GM12878 (cell line): Measurements from ENCODE around the gene MPRIP.
"Not testable (repeated sequence)": the region's sequence is repeated elsewhere in the genome, so short reads cannot be mapped to it uniquely, and the experiment has no call there.

Experiments used
- BMI1 ChIP-seq: fragments of 450-650 bp; IDR thresholded peaks from 2 replicates; pipeline ENCODE4 v1.6.1; 2016; ENCODE audit warnings: mild to moderate bottlenecking, moderate library complexity, borderline replicate concordance
- CEBPB ChIP-seq, 2 experiments: fragments of 150-350 bp in 1 of 2; IDR thresholded peaks; 2 replicates each; pipeline ENCODE4 v1.6.1; 2012 to 2014; ENCODE audit warnings: low read depth in 2 of 2, low read length in 2 of 2, borderline replicate concordance in 1 of 2, inconsistent platforms in 1 of 2
- CTCF ChIP-seq, 3 experiments: IDR thresholded peaks in 2 of 3; conservative IDR thresholded peaks in 1 of 3; 2 replicates each; pipeline ENCODE4 v1.5.1; 2011; ENCODE audit warnings: low read depth in 3 of 3, low read length in 3 of 3, mild to moderate bottlenecking in 3 of 3, control low read depth in 2 of 3, moderate library complexity in 2 of 3, inconsistent platforms in 1 of 3, mixed read lengths in 1 of 3; ENCODE audit not compliant: control insufficient read depth in 2 of 3, insufficient read depth in 1 of 3; ENCODE audit errors: extremely low read depth in 1 of 3
- JUND ChIP-seq: IDR thresholded peaks from 2 replicates; pipeline ENCODE4 v1.6.1; 2012; ENCODE audit warnings: low read depth, mild to moderate bottlenecking, low read length, improper control_type of control experiment, moderate library complexity
- MLLT1 ChIP-seq: fragments of 450-650 bp; IDR thresholded peaks from 2 replicates; pipeline ENCODE4 v1.6.1; 2016; ENCODE audit warnings: mild to moderate bottlenecking
- POLR2A ChIP-seq: IDR thresholded peaks from 2 replicates; pipeline ENCODE4 v1.6.1; 2011; ENCODE audit warnings: low read depth, mild to moderate bottlenecking, low read length
- POLR2AphosphoS5 ChIP-seq: IDR thresholded peaks from 2 replicates; pipeline ENCODE4 v1.6.1; 2011; ENCODE audit warnings: mild to moderate bottlenecking, low read length, inconsistent platforms
- STAT1 ChIP-seq: fragments of 450-650 bp; conservative IDR thresholded peaks from 2 replicates; pipeline ENCODE4 v1.6.1; 2014; ENCODE audit warnings: antibody characterized with exemption, mild to moderate bottlenecking
- TAF1 ChIP-seq: IDR thresholded peaks from 2 replicates; pipeline ENCODE4 v1.6.1; 2011; ENCODE audit warnings: mild to moderate bottlenecking, low read depth, low read length, borderline replicate concordance

GRCh38 chr17:16996726-16997125, 45.5 kb upstream of the MPRIP start:
- TF ChIP-seq CTCF (IDR thresholded peaks at IDR 0.05 in 2 of 3, conservative IDR thresholded peaks at IDR 0.05 in 1 of 3; ENCODE audit: control insufficient read depth in 2 of 3, extremely low read depth in 1 of 3, insufficient read depth in 1 of 3, low read depth in 3 of 3, low read length in 3 of 3); POLR2AphosphoS5; MLLT1; TAF1; BMI1; POLR2A; JUND; CEBPB (IDR thresholded peaks at IDR 0.05; ENCODE audit: borderline replicate concordance in 1 of 2, low read depth in 2 of 2, low read length in 2 of 2); STAT1: not testable (repeated sequence)
